ENCODE measurements around the gene PTCRA. TPM values are rescaled to one million over a fixed set of nuclear protein-coding genes. Genes with fewer than 3 reads are reported as not detected.
A peak's percentile ranks its signal among the peaks of the same experiment; 100 is the strongest.

Gene PTCRA
- total RNA-seq, 1 donor from 2014 or later, result not detected

- TF ChIP-seq CTCF (IDR thresholded peaks at IDR 0.05; ENCODE audit: borderline replicate concordance), result no peak
- H3K36me3 ChIP-seq, result peaks cover 10% of the 10 kb centered on the region
- no peak for DNase-seq
- no peak overlapping the region for H3K4me3 ChIP-seq
- no peak overlapping the region for H3K27ac ChIP-seq (replicated peaks)
- intact Hi-C loops (cut with micrococcal nuclease), result no loop called here
- peaks cover 17% of the 10 kb centered on the region for H3K4me1 ChIP-seq
- no peaks in the 10 kb centered on the region for H3K27me3 ChIP-seq (ENCODE audit: low read depth)
- no peaks in the 10 kb centered on the region for H3K9me3 ChIP-seq (replicated peaks)
Observed at GRCh38 chr6:42958125-42958524, 42.3 kb downstream of the PTCRA start.

- Histone ChIP-seq H3K27ac (replicated peaks) (peak overlapping the region; percentile 70), H3K9me3 (replicated peaks) (no peaks in the 10 kb centered on the region), H3K27me3 (ENCODE audit: low read depth) (no peaks in the 10 kb centered on the region), H3K4me3 (peak overlapping the region; percentile 71), H3K36me3 (peaks cover 26% of the 10 kb centered on the region), H3K4me1 (peaks cover 17% of the 10 kb centered on the region)
- no peak for TF ChIP-seq CTCF (IDR thresholded peaks at IDR 0.05; ENCODE audit: borderline replicate concordance)
- intact Hi-C loops (cut with micrococcal nuclease), result no loop called here
- no peak for DNase-seq
Observed at GRCh38 chr6:42959917-42960242, 44.0 kb downstream of the PTCRA start.

GRCh38 chr6:42960243-42961019, 44.6 kb downstream of the PTCRA start, which contains the start of gene GNMT:
TSS of gene GNMT (plus strand) at chr6:42960754. CDS start at chr6:42960768, 14 bp downstream.
- Histone ChIP-seq H3K9me3 (replicated peaks) (no peaks in the 10 kb centered on the region), H3K4me1 (peaks cover 17% of the 10 kb centered on the region), H3K4me3 (peak within 1 kb of the TSS; percentile 71), H3K36me3 (peaks cover 31% of the 10 kb centered on the region), H3K27me3 (ENCODE audit: low read depth) (no peaks in the 10 kb centered on the region), H3K27ac (replicated peaks) (peak within 1 kb of the TSS; percentile 70)
- intact Hi-C loops (cut with micrococcal nuclease), result no loop called here
- no peak for TF ChIP-seq CTCF (IDR thresholded peaks at IDR 0.05; ENCODE audit: borderline replicate concordance)
- DNase-seq, result peak; percentile 68

GRCh38 chr6:42961020-42961470, 45.2 kb downstream of the PTCRA start:
- Histone ChIP-seq H3K4me1 (peaks cover 17% of the 10 kb centered on the region), H3K9me3 (replicated peaks) (no peaks in the 10 kb centered on the region), H3K27me3 (ENCODE audit: low read depth) (no peaks in the 10 kb centered on the region), H3K27ac (replicated peaks) (peak overlapping the region; percentile 70), H3K36me3 (peaks cover 37% of the 10 kb centered on the region), H3K4me3 (peak overlapping the region; percentile 71)
- no peak for DNase-seq
- TF ChIP-seq CTCF (IDR thresholded peaks at IDR 0.05; ENCODE audit: borderline replicate concordance), result no peak
- intact Hi-C loops (cut with micrococcal nuclease), result no loop called here

- no peaks in the 10 kb centered on the region for H3K9me3 ChIP-seq (replicated peaks)
- intact Hi-C loops (cut with micrococcal nuclease), result no loop called here
- H3K4me1 ChIP-seq, result peaks cover 17% of the 10 kb centered on the region
- no peak overlapping the region for H3K4me3 ChIP-seq
- no peak for TF ChIP-seq CTCF (IDR thresholded peaks at IDR 0.05; ENCODE audit: borderline replicate concordance)
- no peaks in the 10 kb centered on the region for H3K27me3 ChIP-seq (ENCODE audit: low read depth)
- no peak overlapping the region for H3K27ac ChIP-seq (replicated peaks)
- H3K36me3 ChIP-seq, result peaks cover 46% of the 10 kb centered on the region
- no peak for DNase-seq
Observed at GRCh38 chr6:42962096-42962495, 46.2 kb downstream of the PTCRA start.

Measured in left ventricle myocardium inferior (tissue), 1 donor.